GM18499 (cell line): ENCODE results near the gene OSBPL8.
"Not testable (repeated sequence)": the region's sequence is repeated elsewhere in the genome, so short reads cannot be mapped to it uniquely, and the experiment has no call there.

Source experiments
- ATAC-seq: cut with Tn5 transposase; IDR thresholded peaks from one replicate; pipeline ENCODE4 v1.9.1; 2021; ENCODE audit warnings: moderate number of reproducible peaks; ENCODE audit not compliant: insufficient read depth, unreplicated experiment

Gene OSBPL8

GRCh38 chr12:76375939-76376338 lies 183.6 kb downstream of the OSBPL8 start:
- ATAC-seq = no peak

DNA sequence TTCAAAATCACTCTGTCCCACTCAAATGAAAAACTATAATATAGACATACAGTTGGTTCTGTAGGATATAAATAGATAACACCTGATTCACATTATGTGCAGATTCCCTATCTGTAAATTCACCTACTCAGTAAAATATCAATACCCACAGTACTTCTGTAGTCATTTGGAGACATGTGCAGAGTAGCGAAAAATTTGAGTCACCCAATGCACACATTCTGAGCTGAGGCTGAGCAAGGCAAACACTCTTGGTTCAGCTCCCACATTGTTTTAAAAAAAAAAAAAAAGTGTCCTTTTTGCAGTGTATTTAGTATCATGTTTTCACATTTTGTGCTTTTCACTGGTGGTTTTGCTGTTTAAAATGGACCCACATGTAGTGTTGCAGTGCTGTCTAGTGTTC lies 184.1 kb downstream of the OSBPL8 start:
- ATAC-seq = no peak

- no peak for ATAC-seq
Observed at GRCh38 chr12:76374386-76375020, 185.1 kb downstream of the OSBPL8 start.

DNA sequence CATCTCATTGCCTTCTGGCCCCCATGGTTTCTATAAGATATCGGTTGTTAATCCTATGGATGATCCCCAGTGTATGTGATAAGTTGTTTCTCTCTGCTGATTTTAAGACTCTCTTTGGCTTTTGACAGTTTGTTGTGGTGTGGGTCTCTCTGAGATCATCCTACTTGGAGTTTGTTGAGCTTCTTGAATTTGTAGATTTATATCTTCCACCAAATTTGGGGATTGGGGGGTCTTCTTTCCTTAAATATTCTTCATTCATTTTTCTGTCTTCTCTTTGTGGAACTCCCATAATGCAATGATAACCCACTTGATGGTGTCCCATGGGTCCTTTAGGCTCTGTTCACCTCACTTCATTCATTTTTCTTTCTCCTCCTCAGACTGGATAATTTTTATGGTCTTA lies 191.3 kb downstream of the OSBPL8 start:
- no peak for ATAC-seq

GRCh38 chr12:76366163-76366562 lies 193.4 kb downstream of the OSBPL8 start:
- no peak for ATAC-seq

- not testable (repeated sequence) for ATAC-seq
Observed at GRCh38 chr12:76364131-76364530, 195.4 kb downstream of the OSBPL8 start.

DNA sequence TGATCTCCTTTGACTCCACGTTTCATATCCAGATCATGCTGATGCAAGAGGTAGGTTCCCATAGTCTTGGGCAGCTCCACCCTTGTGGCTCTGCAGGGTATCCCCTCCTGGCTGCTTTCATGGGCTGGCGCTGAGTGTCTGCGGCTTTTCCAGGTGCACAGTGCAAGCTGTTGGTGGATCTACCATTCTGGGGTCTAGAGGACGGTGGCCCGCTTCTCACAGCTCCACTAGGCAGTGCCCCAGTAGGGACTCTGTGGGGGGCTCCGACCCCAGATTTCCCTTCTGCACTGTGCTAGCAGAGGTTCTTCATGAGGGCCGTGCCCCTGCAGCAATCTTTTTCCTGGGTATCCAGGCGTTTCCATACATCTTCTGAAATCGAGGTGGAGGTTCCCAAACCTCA lies 199.3 kb downstream of the OSBPL8 start:
- no peak for ATAC-seq

DNA sequence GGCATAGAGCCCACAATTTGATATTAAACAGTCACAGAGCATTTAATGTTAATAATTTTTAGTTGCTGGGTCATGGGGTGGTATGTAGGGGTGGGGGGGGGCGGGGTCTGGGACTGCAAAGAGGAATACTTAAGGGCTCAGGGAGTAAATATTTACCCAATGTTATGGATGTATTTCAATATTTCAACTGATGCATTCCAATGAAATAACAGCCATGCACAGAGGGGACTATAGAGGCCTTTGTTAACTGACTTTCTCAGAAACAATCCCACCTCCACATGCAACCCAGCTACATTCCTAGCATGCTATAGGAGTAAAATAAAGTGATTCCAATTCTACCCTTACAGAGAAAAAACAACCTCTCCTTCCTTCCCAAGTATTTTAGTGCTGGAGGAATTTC lies 203.5 kb downstream of the OSBPL8 start:
- ATAC-seq = no peak

GRCh38 chr12:76348079-76348901 lies 211.3 kb downstream of the OSBPL8 start, which contains the start of gene BBS10:
TSS of gene BBS10 (minus strand) at chr12:76348415. CDS start at chr12:76348358, 57 bp downstream.
- peak; percentile 85 for ATAC-seq

GRCh38 chr12:76346798-76347420 lies 212.7 kb downstream of the OSBPL8 start:
- peak; percentile 35 for ATAC-seq

GRCh38 chr12:76346236-76346635 lies 213.3 kb downstream of the OSBPL8 start:
- no peak for ATAC-seq

- no peak for ATAC-seq
Observed at GRCh38 chr12:76345569-76345968, 214.0 kb downstream of the OSBPL8 start.

DNA sequence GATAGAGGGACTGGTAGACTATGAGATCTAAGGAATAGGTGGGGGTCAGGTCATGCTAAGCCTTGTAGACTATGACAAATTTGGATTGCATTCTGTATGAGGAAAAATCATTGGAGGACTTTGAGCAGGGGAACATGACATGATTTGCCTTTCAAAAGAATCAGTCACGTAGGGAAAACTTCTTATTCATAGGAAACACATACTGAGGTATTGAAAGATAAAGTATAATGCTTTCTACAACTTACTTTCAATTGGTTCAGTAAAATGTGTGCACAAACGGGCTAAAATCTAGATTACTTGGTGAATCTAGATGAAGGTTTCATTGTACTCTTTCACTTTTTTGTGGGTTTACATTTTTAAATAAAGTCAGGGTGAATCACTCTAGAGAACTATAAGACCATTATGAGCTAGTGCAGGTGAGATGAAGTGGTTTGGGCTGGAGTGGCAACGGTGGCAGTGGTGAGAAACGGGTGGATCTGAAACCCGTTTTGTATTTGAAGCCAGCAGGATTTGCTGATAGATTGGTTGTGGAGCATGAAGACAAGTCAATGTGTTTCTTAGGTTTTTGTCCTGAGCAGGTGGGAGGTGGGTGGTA lies 218.0 kb downstream of the OSBPL8 start:
- no peak for ATAC-seq

DNA sequence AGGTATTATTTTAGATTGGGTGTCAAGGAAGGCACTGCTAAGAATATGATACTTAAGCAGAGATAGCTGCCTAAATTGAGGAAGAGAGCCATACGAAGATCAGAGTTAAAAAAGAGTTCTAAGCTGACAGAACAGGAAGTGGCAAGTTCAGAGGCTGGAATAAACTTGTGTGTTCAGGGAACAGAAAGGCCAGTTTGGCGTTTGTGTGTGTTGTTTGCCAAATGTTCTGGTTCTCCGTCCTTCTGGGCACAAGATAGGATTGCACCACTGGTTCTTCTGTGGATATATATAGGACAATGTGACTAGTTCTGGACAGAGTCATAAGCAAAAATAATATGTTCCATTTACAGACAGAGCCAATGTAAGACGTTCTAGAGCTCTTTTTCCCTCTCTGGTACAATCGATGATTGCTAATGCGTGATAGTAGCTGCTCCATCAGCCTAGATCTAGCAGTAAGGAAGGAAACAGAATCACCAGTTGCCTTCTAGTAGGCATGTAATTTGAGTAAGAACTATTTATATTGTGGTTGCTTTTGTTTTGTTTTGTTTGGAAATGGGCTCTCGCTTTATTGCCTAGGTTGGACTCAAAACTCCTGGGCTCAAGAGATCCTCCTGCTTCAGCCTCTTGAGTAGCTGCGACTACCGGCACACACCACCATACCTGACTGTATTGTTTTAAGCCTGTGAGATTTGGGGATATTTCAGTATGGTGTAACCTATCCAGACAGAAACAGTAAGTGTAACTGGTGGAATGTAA lies 218.7 kb downstream of the OSBPL8 start:
- no peak for ATAC-seq

GRCh38 chr12:76337583-76337982 lies 222.0 kb downstream of the OSBPL8 start:
- no peak for ATAC-seq

DNA sequence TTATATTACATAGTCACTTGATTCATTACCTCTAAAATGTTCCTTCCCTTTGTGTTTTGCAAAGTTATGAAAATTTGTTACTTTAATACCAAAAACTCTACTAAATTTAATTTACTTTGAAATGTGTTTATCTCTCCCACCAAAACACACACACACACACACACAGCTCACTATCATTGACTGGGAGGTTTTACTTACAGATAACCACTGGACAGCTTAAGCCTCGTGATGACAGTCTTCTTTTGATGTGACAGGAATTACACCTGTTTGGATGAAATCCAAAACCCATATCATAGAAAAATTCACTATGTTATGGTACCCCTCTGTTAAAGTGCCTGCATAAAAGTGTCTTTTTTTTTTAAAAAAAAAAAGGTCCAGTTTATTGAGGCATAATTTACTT lies 227.0 kb downstream of the OSBPL8 start:
- ATAC-seq = no peak

DNA sequence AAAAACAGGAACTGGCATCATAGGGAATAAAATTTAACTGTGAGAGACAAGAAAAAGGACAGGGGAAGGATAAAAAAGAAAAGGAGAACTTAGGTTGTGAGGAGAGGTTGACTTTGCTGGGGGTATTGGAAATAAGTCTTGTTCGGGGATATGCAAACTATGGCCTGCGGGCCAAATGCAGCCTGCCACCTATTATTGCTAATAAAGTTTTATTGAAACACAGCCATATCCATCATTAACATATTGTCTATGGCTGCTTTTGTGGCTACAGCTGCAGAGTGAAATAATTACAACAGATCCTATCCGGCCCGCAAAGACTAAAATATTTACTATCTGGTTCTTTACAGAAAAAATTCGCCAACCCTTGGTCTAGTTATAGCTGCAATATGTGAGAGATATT lies 230.0 kb downstream of the OSBPL8 start:
- ATAC-seq = no peak

GRCh38 chr12:76329159-76329558 lies 230.4 kb downstream of the OSBPL8 start:
- ATAC-seq = no peak

DNA sequence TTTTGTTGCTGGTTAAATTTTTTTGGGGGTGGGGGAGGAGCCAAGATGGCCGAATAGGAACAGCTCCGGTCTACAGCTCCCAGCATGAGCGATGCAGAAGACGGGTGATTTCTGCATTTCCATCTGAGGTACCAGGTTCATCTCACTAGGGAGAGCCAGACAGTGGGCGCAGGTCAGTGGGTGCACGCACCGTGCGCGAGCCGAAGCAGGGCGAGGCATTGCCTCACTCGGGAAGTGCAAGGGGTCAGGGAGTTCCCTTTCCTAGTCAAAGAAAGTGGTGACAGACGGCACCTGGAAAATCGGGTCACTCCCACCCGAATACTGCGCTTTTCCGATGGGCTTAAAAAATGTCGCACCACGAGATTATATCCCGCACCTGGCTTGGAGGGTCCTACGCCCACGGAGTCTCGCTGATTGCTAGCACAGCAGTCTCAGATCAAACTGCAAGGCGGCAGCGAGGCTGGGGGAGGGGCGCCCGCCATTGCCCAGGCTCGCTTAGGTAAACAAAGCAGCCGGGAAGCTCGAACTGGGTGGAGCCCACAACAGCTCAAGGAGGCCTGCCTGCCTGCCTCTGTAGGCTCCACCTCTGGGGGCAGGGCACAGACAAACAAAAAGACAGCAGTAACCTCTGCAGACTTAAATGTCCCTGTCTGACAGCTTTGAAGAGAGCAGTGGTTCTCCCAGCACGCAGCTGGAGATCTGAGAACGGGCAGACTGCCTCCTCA lies 239.8 kb downstream of the OSBPL8 start:
- ATAC-seq = not testable (repeated sequence)
